IMR-90 (cell line): ENCODE results near the gene DNAH3. TPM values are rescaled to one million over a fixed set of nuclear protein-coding genes. Genes with fewer than 3 reads are reported as not detected.
"Not testable (repeated sequence)": the region's sequence is repeated elsewhere in the genome, so short reads cannot be mapped to it uniquely, and the experiment has no call there.

Source experiments
- ATAC-seq: fragments of 200-7000 bp; cut with Tn5 transposase; 2 replicates; pipeline ENCODE4 v1.9.1; 2020; ENCODE audit warnings: low read depth, mild to moderate bottlenecking, moderate library complexity
- BruUV-seq: library from RNA; stranded (reverse); fragments of 400-500 nt; replicated peaks from 2 replicates; lab custom pipeline; 2021; lab: Mats Ljungman, UMichigan
- CTCF ChIA-PET: fragments of 300-600 bp; formaldehyde crosslinking; extraction: SDS; loops from one replicate; lab custom pipeline; 2021; ENCODE audit warnings: antibody characterized with exemption; lab: Yijun Ruan, JAX
- POLR2A ChIA-PET: fragments of 300-600 bp; sonication (Branson Sonifier 250); formaldehyde crosslinking; loops from one replicate; lab custom pipeline; 2022; ENCODE audit warnings: antibody characterized with exemption; ENCODE audit not compliant: unreplicated experiment; lab: Charles Lee
- DNase-seq: peaks from one replicate; pipeline ENCODE4 v3.0.0; 2013
- H2AFZ ChIP-seq: replicated peaks from 2 replicates; pipeline ENCODE3; 2013; ENCODE audit warnings: low read length, mild to moderate bottlenecking; ENCODE audit not compliant: poor library complexity
- H2AK5ac ChIP-seq: 2 replicates; pipeline ENCODE4 v1.6.1; 2013; ENCODE audit warnings: low read depth, low read length, inconsistent platforms
- H2AK9ac ChIP-seq: replicated peaks from 2 replicates; pipeline ENCODE3; 2013; ENCODE audit warnings: mild to moderate bottlenecking, low read depth, low read length, moderate library complexity; ENCODE audit not compliant: poor library complexity
- H2BK120ac ChIP-seq: 2 replicates; pipeline ENCODE4 v1.6.1; 2013; ENCODE audit warnings: low read depth, low read length, inconsistent platforms
- H2BK15ac ChIP-seq: 3 replicates; pipeline ENCODE4 v1.6.1; 2013; ENCODE audit warnings: low read depth, low read length, inconsistent platforms
- H2BK20ac ChIP-seq: 2 replicates; pipeline ENCODE4 v1.6.1; 2013; ENCODE audit warnings: low read depth, mild to moderate bottlenecking, inconsistent platforms, low read length, moderate library complexity
- H2BK5ac ChIP-seq: 2 replicates; pipeline ENCODE4 v1.6.1; 2013; ENCODE audit warnings: mild to moderate bottlenecking, low read depth, low read length, inconsistent platforms; ENCODE audit not compliant: poor library complexity, severe bottlenecking
- H3K14ac ChIP-seq: replicated peaks from 2 replicates; pipeline ENCODE4 v1.6.1; 2013; ENCODE audit warnings: low read depth, low read length, inconsistent platforms
- H3K18ac ChIP-seq: 2 replicates; pipeline ENCODE4 v1.6.1; 2013; ENCODE audit warnings: low read depth, low read length, control low read depth
- H3K23ac ChIP-seq: 2 replicates; pipeline ENCODE4 v1.6.1; 2013; ENCODE audit warnings: low read depth, low read length, inconsistent platforms
- H3K27ac ChIP-seq: 2 replicates; pipeline ENCODE4 v1.5.1; 2013; ENCODE audit warnings: mild to moderate bottlenecking, control low read depth, low read length; ENCODE audit not compliant: insufficient read depth
- H3K27me3 ChIP-seq: 2 replicates; pipeline ENCODE4 v1.6.1; 2013; ENCODE audit warnings: low read length; ENCODE audit not compliant: control insufficient read depth, insufficient read depth
- H3K36me3 ChIP-seq: 2 replicates; pipeline ENCODE4 v1.6.1; 2013; ENCODE audit warnings: low read length, mixed read lengths; ENCODE audit not compliant: control insufficient read depth, insufficient read depth
- H3K4ac ChIP-seq: 2 replicates; pipeline ENCODE4 v1.6.1; 2013; ENCODE audit warnings: low read depth, low read length, inconsistent platforms
- H3K4me1 ChIP-seq: 2 replicates; pipeline ENCODE4 v1.6.1; 2013; ENCODE audit warnings: low read length, mixed read lengths; ENCODE audit not compliant: control insufficient read depth, insufficient read depth
- H3K4me2 ChIP-seq: 2 replicates; pipeline ENCODE4 v1.6.1; 2013; ENCODE audit warnings: low read depth, mild to moderate bottlenecking, control low read depth, low read length, moderate library complexity
- H3K4me3 ChIP-seq: 2 replicates; pipeline ENCODE4 v1.5.1; 2013; ENCODE audit warnings: low read depth, mild to moderate bottlenecking, control low read depth, low read length, moderate library complexity; ENCODE audit not compliant: insufficient read depth
- H3K56ac ChIP-seq: 2 replicates; pipeline ENCODE4 v1.6.1; 2013; ENCODE audit warnings: low read length, inconsistent platforms; ENCODE audit not compliant: insufficient read depth; ENCODE audit errors: extremely low read depth
- H3K79me1 ChIP-seq, 2 experiments: 2 replicates each; pipeline ENCODE4 v1.6.1; 2013; ENCODE audit warnings: low read length in 2 of 2, inconsistent platforms in 1 of 2, low read depth in 1 of 2
- H3K9ac ChIP-seq: 2 replicates; pipeline ENCODE4 v1.6.1; 2013; ENCODE audit warnings: low read depth, low read length, control low read depth
- H3K9me1 ChIP-seq: 2 replicates; pipeline ENCODE4 v1.6.1; 2013; ENCODE audit warnings: low read length, inconsistent platforms; ENCODE audit not compliant: insufficient read depth
- H3K9me3 ChIP-seq: 2 replicates; pipeline ENCODE4 v1.6.1; 2013; ENCODE audit warnings: low read length; ENCODE audit not compliant: control insufficient read depth, insufficient read depth
- H4K20me1 ChIP-seq: 2 replicates; pipeline ENCODE4 v1.6.1; 2013; ENCODE audit warnings: low read length, inconsistent platforms; ENCODE audit not compliant: insufficient read depth
- H4K5ac ChIP-seq: 2 replicates; pipeline ENCODE4 v1.6.1; 2013; ENCODE audit warnings: mild to moderate bottlenecking, low read depth, low read length, control low read depth
- H4K8ac ChIP-seq, 2 experiments: 2 replicates each; pipeline ENCODE4 v1.6.1; 2013; ENCODE audit warnings: low read depth in 2 of 2, low read length in 2 of 2, control low read depth in 1 of 2, inconsistent platforms in 1 of 2
- H4K91ac ChIP-seq: 2 replicates; pipeline ENCODE4 v1.6.1; 2013; ENCODE audit warnings: low read depth, low read length, inconsistent platforms; ENCODE audit not compliant: insufficient read depth
- MXI1 ChIP-seq: IDR thresholded peaks from 2 replicates; pipeline ENCODE4 v1.6.1; 2012; ENCODE audit warnings: low read depth, mild to moderate bottlenecking, low read length, moderate library complexity, borderline replicate concordance
- WGBS, 2 experiments: methylation state at CpG; one replicate each; pipeline versions ENCODE4 v1.1.5 to v1.1.7; 2013; ENCODE audit warnings: missing lambda C conversion rate in 2 of 2; ENCODE audit not compliant: insufficient read length in 1 of 2; ENCODE audit errors: extremely low coverage in 2 of 2; 5-methylcytosine and 5-hydroxymethylcytosine counted together
- dilution Hi-C: fragments of 300-500 bp; cut with HindIII; formaldehyde crosslinking; loops from one replicate; pipeline ENCODE4 v1.14.3; 2018; ENCODE audit warnings: low sequenced_read_pairs; ENCODE audit not compliant: unreplicated experiment
- in situ Hi-C: fragments of 300-500 bp; cut with MboI; formaldehyde crosslinking; loops from 3 replicates; pipeline ENCODE4 v1.14.3; 2019; ENCODE audit warnings: low sequenced_read_pairs, inconsistent platforms, mixed read lengths
- intact Hi-C: fragments of 100-400 bp; cut with micrococcal nuclease; formaldehyde crosslinking; loops from 2 replicates; pipeline ENCODE4 v1.10.0; 2022
- polyA plus RNA-seq, 3 experiments: library from polyadenylated mRNA; depleted of rRNA; stranded (reverse); fragments of >200 nt; gene quantifications; 2 replicates each; pipeline ENCODE4 v1.2.3, GENCODE V29; 2012; ENCODE audit warnings: low replicate concordance in 1 of 3
- total RNA-seq: library from RNA; depleted of rRNA; stranded (reverse); fragments of >200 nt; gene quantifications from 2 replicates; pipeline ENCODE4 v1.2.3, GENCODE V29; 2012

Gene DNAH3
- total and polyA plus RNA-seq, 2 of the 4 experiments (the other 2 are of a cell fraction): not detected

- no CpG with 5 or more reads among the region's 1 CpG for WGBS, 2 experiments
- no peaks in the 10 kb centered on the region for H4K20me1 ChIP-seq
- no peak overlapping the region for H3K4ac ChIP-seq
- H3K14ac ChIP-seq: no peak overlapping the region
- H2BK120ac ChIP-seq: no peak overlapping the region
- H3K4me3 ChIP-seq: no peak overlapping the region
- no peak overlapping the region for H2AK5ac ChIP-seq
- no peaks in the 10 kb centered on the region for H3K79me1 ChIP-seq
- intact Hi-C loops (no loop called here), in situ Hi-C loops (loop anchor here (5.0 kb wide), 1 partner anchor 52 kb away; no protein-coding TSS in a partner anchor), dilution Hi-C loops (no loop called here)
- CTCF ChIA-PET: no interaction called here
- H2BK15ac ChIP-seq: no peak overlapping the region
- no peak for TF ChIP-seq MXI1
- no peaks in the 10 kb centered on the region for H3K27me3 ChIP-seq
- no peak overlapping the region for H3K56ac ChIP-seq
- H3K4me1 ChIP-seq: no peaks in the 10 kb centered on the region
- H3K23ac ChIP-seq: no peak overlapping the region
- no TSS peak for BruUV-seq
- no peak overlapping the region for H4K5ac ChIP-seq
- no peaks in the 10 kb centered on the region for H3K9me3 ChIP-seq
- no peak overlapping the region for H3K27ac ChIP-seq
- H3K36me3 ChIP-seq: no peaks in the 10 kb centered on the region
- H3K18ac ChIP-seq: no peak overlapping the region
- H2BK20ac ChIP-seq: no peak overlapping the region
- no peak overlapping the region for H2AFZ ChIP-seq
- H2BK5ac ChIP-seq: no peak overlapping the region
- H3K9me1 ChIP-seq: no peaks in the 10 kb centered on the region
- DNase-seq: no peak
- POLR2A ChIA-PET: no interaction called here
- H3K4me2 ChIP-seq: no peak overlapping the region
- no peak overlapping the region for H4K8ac ChIP-seq
- no peak overlapping the region for H2AK9ac ChIP-seq
- H3K9ac ChIP-seq: no peak overlapping the region
- H4K91ac ChIP-seq: no peak overlapping the region
- no peak for ATAC-seq
These were observed 86.4 kb downstream of the DNAH3 start for GRCh38 chr16:21064203-21064602.

- H3K56ac ChIP-seq, H3K36me3 ChIP-seq, H2BK120ac ChIP-seq, H3K79me1 ChIP-seq, H3K4me3 ChIP-seq, H2AK5ac ChIP-seq, H3K27ac ChIP-seq, H3K4me2 ChIP-seq, H2AFZ ChIP-seq, DNase-seq, dilution Hi-C loops, H3K9me3 ChIP-seq, H4K8ac ChIP-seq, H2AK9ac ChIP-seq, POLR2A ChIA-PET, H3K18ac ChIP-seq, ATAC-seq, H4K20me1 ChIP-seq, H2BK15ac ChIP-seq, H3K4ac ChIP-seq, intact Hi-C loops, H3K9me1 ChIP-seq, H3K9ac ChIP-seq, H3K23ac ChIP-seq, H2BK5ac ChIP-seq, CTCF ChIA-PET, BruUV-seq, H2BK20ac ChIP-seq, H4K5ac ChIP-seq, H3K14ac ChIP-seq, H4K91ac ChIP-seq, H3K27me3 ChIP-seq, H3K4me1 ChIP-seq: not testable (repeated sequence)
- in situ Hi-C loops: loop anchor here (5.0 kb wide), 1 partner anchor 51 kb away; no protein-coding TSS in a partner anchor
- WGBS, 2 experiments: no CpG with 5 or more reads among the region's 6 CpGs
These were observed 87.3 kb downstream of the DNAH3 start for GRCh38 chr16:21063314-21063713.
